IMR-90 (cell line): ENCODE data around the gene OMD. TPM values are rescaled to one million over a fixed set of nuclear protein-coding genes. Genes with fewer than 3 reads are reported as not detected.

ENCODE experiments used
- ATAC-seq: fragments of 200-7000 bp; cut with Tn5 transposase; 2 replicates; pipeline ENCODE4 v1.9.1; 2020; ENCODE audit warnings: low read depth, mild to moderate bottlenecking, moderate library complexity
- BruUV-seq: library from RNA; stranded (reverse); fragments of 400-500 nt; replicated peaks from 2 replicates; lab custom pipeline; 2021; lab: Mats Ljungman, UMichigan
- CTCF ChIA-PET: fragments of 300-600 bp; formaldehyde crosslinking; extraction: SDS; loops from one replicate; lab custom pipeline; 2021; ENCODE audit warnings: antibody characterized with exemption; lab: Yijun Ruan, JAX
- POLR2A ChIA-PET: fragments of 300-600 bp; sonication (Branson Sonifier 250); formaldehyde crosslinking; loops from one replicate; lab custom pipeline; 2022; ENCODE audit warnings: antibody characterized with exemption; ENCODE audit not compliant: unreplicated experiment; lab: Charles Lee
- DNase-seq: peaks from one replicate; pipeline ENCODE4 v3.0.0; 2013
- H2AFZ ChIP-seq: replicated peaks from 2 replicates; pipeline ENCODE3; 2013; ENCODE audit warnings: low read length, mild to moderate bottlenecking; ENCODE audit not compliant: poor library complexity
- H2AK5ac ChIP-seq: 2 replicates; pipeline ENCODE4 v1.6.1; 2013; ENCODE audit warnings: low read depth, low read length, inconsistent platforms
- H2AK9ac ChIP-seq: replicated peaks from 2 replicates; pipeline ENCODE3; 2013; ENCODE audit warnings: mild to moderate bottlenecking, low read depth, low read length, moderate library complexity; ENCODE audit not compliant: poor library complexity
- H2BK120ac ChIP-seq: 2 replicates; pipeline ENCODE4 v1.6.1; 2013; ENCODE audit warnings: low read depth, low read length, inconsistent platforms
- H2BK15ac ChIP-seq: 3 replicates; pipeline ENCODE4 v1.6.1; 2013; ENCODE audit warnings: low read depth, low read length, inconsistent platforms
- H2BK20ac ChIP-seq: 2 replicates; pipeline ENCODE4 v1.6.1; 2013; ENCODE audit warnings: low read depth, mild to moderate bottlenecking, inconsistent platforms, low read length, moderate library complexity
- H2BK5ac ChIP-seq: 2 replicates; pipeline ENCODE4 v1.6.1; 2013; ENCODE audit warnings: mild to moderate bottlenecking, low read depth, low read length, inconsistent platforms; ENCODE audit not compliant: poor library complexity, severe bottlenecking
- H3K14ac ChIP-seq: replicated peaks from 2 replicates; pipeline ENCODE4 v1.6.1; 2013; ENCODE audit warnings: low read depth, low read length, inconsistent platforms
- H3K18ac ChIP-seq: 2 replicates; pipeline ENCODE4 v1.6.1; 2013; ENCODE audit warnings: low read depth, low read length, control low read depth
- H3K23ac ChIP-seq: 2 replicates; pipeline ENCODE4 v1.6.1; 2013; ENCODE audit warnings: low read depth, low read length, inconsistent platforms
- H3K27ac ChIP-seq: 2 replicates; pipeline ENCODE4 v1.5.1; 2013; ENCODE audit warnings: mild to moderate bottlenecking, control low read depth, low read length; ENCODE audit not compliant: insufficient read depth
- H3K27me3 ChIP-seq: 2 replicates; pipeline ENCODE4 v1.6.1; 2013; ENCODE audit warnings: low read length; ENCODE audit not compliant: control insufficient read depth, insufficient read depth
- H3K36me3 ChIP-seq: 2 replicates; pipeline ENCODE4 v1.6.1; 2013; ENCODE audit warnings: low read length, mixed read lengths; ENCODE audit not compliant: control insufficient read depth, insufficient read depth
- H3K4ac ChIP-seq: 2 replicates; pipeline ENCODE4 v1.6.1; 2013; ENCODE audit warnings: low read depth, low read length, inconsistent platforms
- H3K4me1 ChIP-seq: 2 replicates; pipeline ENCODE4 v1.6.1; 2013; ENCODE audit warnings: low read length, mixed read lengths; ENCODE audit not compliant: control insufficient read depth, insufficient read depth
- H3K4me2 ChIP-seq: 2 replicates; pipeline ENCODE4 v1.6.1; 2013; ENCODE audit warnings: low read depth, mild to moderate bottlenecking, control low read depth, low read length, moderate library complexity
- H3K4me3 ChIP-seq: 2 replicates; pipeline ENCODE4 v1.5.1; 2013; ENCODE audit warnings: low read depth, mild to moderate bottlenecking, control low read depth, low read length, moderate library complexity; ENCODE audit not compliant: insufficient read depth
- H3K56ac ChIP-seq: 2 replicates; pipeline ENCODE4 v1.6.1; 2013; ENCODE audit warnings: low read length, inconsistent platforms; ENCODE audit not compliant: insufficient read depth; ENCODE audit errors: extremely low read depth
- H3K79me1 ChIP-seq, 2 experiments: 2 replicates each; pipeline ENCODE4 v1.6.1; 2013; ENCODE audit warnings: low read length in 2 of 2, inconsistent platforms in 1 of 2, low read depth in 1 of 2
- H3K9ac ChIP-seq: 2 replicates; pipeline ENCODE4 v1.6.1; 2013; ENCODE audit warnings: low read depth, low read length, control low read depth
- H3K9me1 ChIP-seq: 2 replicates; pipeline ENCODE4 v1.6.1; 2013; ENCODE audit warnings: low read length, inconsistent platforms; ENCODE audit not compliant: insufficient read depth
- H3K9me3 ChIP-seq: 2 replicates; pipeline ENCODE4 v1.6.1; 2013; ENCODE audit warnings: low read length; ENCODE audit not compliant: control insufficient read depth, insufficient read depth
- H4K20me1 ChIP-seq: 2 replicates; pipeline ENCODE4 v1.6.1; 2013; ENCODE audit warnings: low read length, inconsistent platforms; ENCODE audit not compliant: insufficient read depth
- H4K5ac ChIP-seq: 2 replicates; pipeline ENCODE4 v1.6.1; 2013; ENCODE audit warnings: mild to moderate bottlenecking, low read depth, low read length, control low read depth
- H4K8ac ChIP-seq, 2 experiments: 2 replicates each; pipeline ENCODE4 v1.6.1; 2013; ENCODE audit warnings: low read depth in 2 of 2, low read length in 2 of 2, control low read depth in 1 of 2, inconsistent platforms in 1 of 2
- H4K91ac ChIP-seq: 2 replicates; pipeline ENCODE4 v1.6.1; 2013; ENCODE audit warnings: low read depth, low read length, inconsistent platforms; ENCODE audit not compliant: insufficient read depth
- BHLHE40 ChIP-seq: fragments of 150-350 bp; IDR thresholded peaks from 2 replicates; pipeline ENCODE4 v1.6.1; 2016; ENCODE audit warnings: mild to moderate bottlenecking, low read depth, low read length
- CEBPB ChIP-seq: IDR thresholded peaks from 2 replicates; pipeline ENCODE4 v1.6.1; 2012; ENCODE audit warnings: low read depth, low read length, improper control_type of control experiment
- CHD1 ChIP-seq: IDR thresholded peaks from 2 replicates; pipeline ENCODE4 v1.6.1; 2012; ENCODE audit warnings: low read depth, low read length, improper control_type of control experiment
- FOS ChIP-seq: fragments of 150-350 bp; IDR thresholded peaks from 2 replicates; pipeline ENCODE4 v1.6.1; 2016; ENCODE audit warnings: low read depth, low read length
- MAFK ChIP-seq: IDR thresholded peaks from 2 replicates; pipeline ENCODE4 v1.6.1; 2012; ENCODE audit warnings: low read depth, low read length, improper control_type of control experiment
- MXI1 ChIP-seq: IDR thresholded peaks from 2 replicates; pipeline ENCODE4 v1.6.1; 2012; ENCODE audit warnings: low read depth, mild to moderate bottlenecking, low read length, moderate library complexity, borderline replicate concordance
- NFE2L2 ChIP-seq: fragments of 150-350 bp; IDR thresholded peaks from 2 replicates; pipeline ENCODE4 v1.6.1; 2016; ENCODE audit warnings: low read depth, mild to moderate bottlenecking, low read length
- POLR2A ChIP-seq: IDR thresholded peaks from 2 replicates; pipeline ENCODE4 v1.6.1; 2012; ENCODE audit warnings: mild to moderate bottlenecking, low read depth, low read length
- RAD21 ChIP-seq: IDR thresholded peaks from 2 replicates; pipeline ENCODE4 v1.6.1; 2012; ENCODE audit warnings: low read length, improper control_type of control experiment
- RCOR1 ChIP-seq: IDR thresholded peaks from 2 replicates; pipeline ENCODE4 v1.6.1; 2012; ENCODE audit warnings: mild to moderate bottlenecking, low read length, improper control_type of control experiment; ENCODE audit not compliant: insufficient replicate concordance
- RFX5 ChIP-seq: IDR thresholded peaks from 2 replicates; pipeline ENCODE4 v1.8.0; 2012; ENCODE audit warnings: low read depth, mild to moderate bottlenecking, low read length, moderate library complexity
- WGBS, 2 experiments: methylation state at CpG; one replicate each; pipeline versions ENCODE4 v1.1.5 to v1.1.7; 2013; ENCODE audit warnings: missing lambda C conversion rate in 2 of 2; ENCODE audit not compliant: insufficient read length in 1 of 2; ENCODE audit errors: extremely low coverage in 2 of 2; 5-methylcytosine and 5-hydroxymethylcytosine counted together
- dilution Hi-C: fragments of 300-500 bp; cut with HindIII; formaldehyde crosslinking; loops from one replicate; pipeline ENCODE4 v1.14.3; 2018; ENCODE audit warnings: low sequenced_read_pairs; ENCODE audit not compliant: unreplicated experiment
- in situ Hi-C: fragments of 300-500 bp; cut with MboI; formaldehyde crosslinking; loops from 3 replicates; pipeline ENCODE4 v1.14.3; 2019; ENCODE audit warnings: low sequenced_read_pairs, inconsistent platforms, mixed read lengths
- intact Hi-C: fragments of 100-400 bp; cut with micrococcal nuclease; formaldehyde crosslinking; loops from 2 replicates; pipeline ENCODE4 v1.10.0; 2022
- polyA plus RNA-seq, 3 experiments: library from polyadenylated mRNA; depleted of rRNA; stranded (reverse); fragments of >200 nt; gene quantifications; 2 replicates each; pipeline ENCODE4 v1.2.3, GENCODE V29; 2012; ENCODE audit warnings: low replicate concordance in 1 of 3
- total RNA-seq: library from RNA; depleted of rRNA; stranded (reverse); fragments of >200 nt; gene quantifications from 2 replicates; pipeline ENCODE4 v1.2.3, GENCODE V29; 2012
- TF ChIP-seq, protein P1 (sequence below): fragments of 150-350 bp; IDR thresholded peaks from 2 replicates; pipeline ENCODE4 v1.6.1; 2017; ENCODE audit warnings: mild to moderate bottlenecking, antibody characterized with exemption, low read length, low read depth
- TF ChIP-seq, protein P2 (sequence below): fragments of 150-350 bp; IDR thresholded peaks from 2 replicates; pipeline ENCODE4 v1.6.1; 2016; ENCODE audit warnings: low read depth, mild to moderate bottlenecking, low read length, moderate library complexity, borderline replicate concordance
- TF ChIP-seq, protein P3 (sequence below): conservative IDR thresholded peaks from 2 replicates; pipeline ENCODE4 v1.5.1; 2012; ENCODE audit warnings: mild to moderate bottlenecking, low read depth, low read length, improper control_type of control experiment

OMD gene
- total and polyA plus RNA-seq, 2 of the 4 experiments (the other 2 are of a cell fraction) = not detected

DNA sequence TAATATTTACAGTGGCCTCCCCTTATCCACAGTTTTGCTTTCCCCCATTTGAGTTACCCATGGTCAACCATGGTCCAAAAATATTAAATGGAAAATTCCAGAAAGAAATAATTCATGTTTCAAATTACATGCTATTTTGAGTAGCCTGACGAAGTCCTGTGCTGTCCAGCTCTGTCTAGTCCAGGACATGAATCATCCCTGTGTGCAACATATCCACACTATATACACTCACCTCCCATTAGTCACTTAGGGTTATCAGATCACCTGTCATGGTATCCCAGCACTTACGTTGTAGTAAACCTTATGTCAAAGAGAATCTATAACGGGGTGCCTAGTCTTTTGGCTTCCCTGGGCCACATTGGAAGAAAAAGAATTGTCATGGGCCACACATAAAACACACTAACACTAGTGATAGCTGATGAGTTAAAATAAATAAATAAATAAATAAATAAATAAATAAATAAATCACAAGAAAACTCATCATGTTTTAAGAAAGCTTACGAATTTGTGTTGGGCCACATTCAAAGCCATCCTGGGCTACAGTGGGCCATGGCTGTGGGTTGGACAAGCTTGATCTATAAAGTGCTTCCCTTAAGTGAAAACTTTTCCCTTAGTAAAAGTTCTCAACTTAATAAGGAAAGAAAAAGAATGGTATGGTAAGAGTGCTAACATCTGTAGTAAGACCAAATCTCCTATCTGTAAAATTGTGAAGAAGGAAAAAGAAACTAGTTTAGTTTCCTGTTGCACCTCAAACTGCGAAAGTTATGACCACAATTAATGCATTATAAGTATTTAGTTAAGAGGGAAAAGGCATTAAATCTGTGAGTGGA is 15.9 kb upstream of the OMD start:
- H3K18ac ChIP-seq = no peak overlapping the region
- H3K9ac ChIP-seq = no peak overlapping the region
- H2AFZ ChIP-seq = no peak overlapping the region
- WGBS, 2 experiments = no CpG with 5 or more reads among the region's 5 CpGs
- no peak overlapping the region for H3K4ac ChIP-seq
- ATAC-seq (peak; percentile 66), DNase-seq (peak; percentile 90)
- no peak overlapping the region for H4K91ac ChIP-seq
- no peak overlapping the region for H4K5ac ChIP-seq
- H3K36me3 ChIP-seq = no peaks in the 10 kb centered on the region
- no peak overlapping the region for H3K23ac ChIP-seq
- dilution Hi-C loops = no loop called here
- H2BK20ac ChIP-seq = no peak overlapping the region
- H2AK5ac ChIP-seq = no peak overlapping the region
- no peak overlapping the region for H3K14ac ChIP-seq
- peak overlapping the region; percentile 36 for H2BK5ac ChIP-seq
- H3K9me3 ChIP-seq = no peaks in the 10 kb centered on the region
- no peak overlapping the region for H2BK15ac ChIP-seq
- H3K4me3 ChIP-seq = no peak overlapping the region
- no peaks in the 10 kb centered on the region for H3K79me1 ChIP-seq
- in situ Hi-C loops = loop anchor here (5.0 to 10.0 kb wide), 3 partner anchors 108 to 305 kb away; no protein-coding TSS in a partner anchor
- no TSS peak for BruUV-seq
- H4K20me1 ChIP-seq = no peaks in the 10 kb centered on the region
- POLR2A ChIA-PET = no interaction called here
- no peaks in the 10 kb centered on the region for H3K9me1 ChIP-seq
- no peak overlapping the region for H2BK120ac ChIP-seq
- H3K56ac ChIP-seq = no peak overlapping the region
- H4K8ac ChIP-seq = no peak overlapping the region
- H3K4me2 ChIP-seq = peak overlapping the region; percentile 5; the same call in 1 of the 2 replicates
- intact Hi-C loops = loop anchor here (1.0 to 2.0 kb wide), 4 partner anchors 97 to 301 kb away; no protein-coding TSS in a partner anchor
- no peaks in the 10 kb centered on the region for H3K27me3 ChIP-seq
- H3K27ac ChIP-seq = no peak overlapping the region
- no peak overlapping the region for H2AK9ac ChIP-seq
- CTCF ChIA-PET = interaction anchor here (0.8 to 1.6 kb wide), 2 partner anchors 114 to 300 kb away, joined by 4 to 5 read pairs; partner anchors contain the start of gene CENPP
- peaks cover 2% of the 10 kb centered on the region; the same call in 1 of the 2 replicates for H3K4me1 ChIP-seq
- TF ChIP-seq MXI1 (no peak), RFX5 (no peak), CEBPB (peak; percentile 83), CHD1 (no peak), NFE2L2 (no peak), RCOR1 (no peak), BHLHE40 (0 out of 2 replicates have a peak, but pooled peaks have one; percentile 20), POLR2A (no peak), FOS (peak; percentile 77), RAD21 (no peak), MAFK (no peak)
- TF ChIP-seq, protein P1, sequence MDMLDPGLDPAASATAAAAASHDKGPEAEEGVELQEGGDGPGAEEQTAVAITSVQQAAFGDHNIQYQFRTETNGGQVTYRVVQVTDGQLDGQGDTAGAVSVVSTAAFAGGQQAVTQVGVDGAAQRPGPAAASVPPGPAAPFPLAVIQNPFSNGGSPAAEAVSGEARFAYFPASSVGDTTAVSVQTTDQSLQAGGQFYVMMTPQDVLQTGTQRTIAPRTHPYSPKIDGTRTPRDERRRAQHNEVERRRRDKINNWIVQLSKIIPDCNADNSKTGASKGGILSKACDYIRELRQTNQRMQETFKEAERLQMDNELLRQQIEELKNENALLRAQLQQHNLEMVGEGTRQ = no peak
- TF ChIP-seq, protein P2, sequence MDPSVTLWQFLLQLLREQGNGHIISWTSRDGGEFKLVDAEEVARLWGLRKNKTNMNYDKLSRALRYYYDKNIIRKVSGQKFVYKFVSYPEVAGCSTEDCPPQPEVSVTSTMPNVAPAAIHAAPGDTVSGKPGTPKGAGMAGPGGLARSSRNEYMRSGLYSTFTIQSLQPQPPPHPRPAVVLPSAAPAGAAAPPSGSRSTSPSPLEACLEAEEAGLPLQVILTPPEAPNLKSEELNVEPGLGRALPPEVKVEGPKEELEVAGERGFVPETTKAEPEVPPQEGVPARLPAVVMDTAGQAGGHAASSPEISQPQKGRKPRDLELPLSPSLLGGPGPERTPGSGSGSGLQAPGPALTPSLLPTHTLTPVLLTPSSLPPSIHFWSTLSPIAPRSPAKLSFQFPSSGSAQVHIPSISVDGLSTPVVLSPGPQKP = no peak
- TF ChIP-seq, protein P3, sequence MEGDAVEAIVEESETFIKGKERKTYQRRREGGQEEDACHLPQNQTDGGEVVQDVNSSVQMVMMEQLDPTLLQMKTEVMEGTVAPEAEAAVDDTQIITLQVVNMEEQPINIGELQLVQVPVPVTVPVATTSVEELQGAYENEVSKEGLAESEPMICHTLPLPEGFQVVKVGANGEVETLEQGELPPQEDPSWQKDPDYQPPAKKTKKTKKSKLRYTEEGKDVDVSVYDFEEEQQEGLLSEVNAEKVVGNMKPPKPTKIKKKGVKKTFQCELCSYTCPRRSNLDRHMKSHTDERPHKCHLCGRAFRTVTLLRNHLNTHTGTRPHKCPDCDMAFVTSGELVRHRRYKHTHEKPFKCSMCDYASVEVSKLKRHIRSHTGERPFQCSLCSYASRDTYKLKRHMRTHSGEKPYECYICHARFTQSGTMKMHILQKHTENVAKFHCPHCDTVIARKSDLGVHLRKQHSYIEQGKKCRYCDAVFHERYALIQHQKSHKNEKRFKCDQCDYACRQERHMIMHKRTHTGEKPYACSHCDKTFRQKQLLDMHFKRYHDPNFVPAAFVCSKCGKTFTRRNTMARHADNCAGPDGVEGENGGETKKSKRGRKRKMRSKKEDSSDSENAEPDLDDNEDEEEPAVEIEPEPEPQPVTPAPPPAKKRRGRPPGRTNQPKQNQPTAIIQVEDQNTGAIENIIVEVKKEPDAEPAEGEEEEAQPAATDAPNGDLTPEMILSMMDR = no peak
